GM12878 (cell line): ENCODE data around the gene TSFM.

Experiments
- EZH2 ChIP-seq: IDR thresholded peaks from 2 replicates; pipeline ENCODE4 v1.6.1; 2012; ENCODE audit warnings: low read depth, mild to moderate bottlenecking, control low read depth, inconsistent platforms, low read length, borderline replicate concordance; ENCODE audit not compliant: control insufficient read depth
- NFXL1 ChIP-seq: fragments of 450-650 bp; IDR thresholded peaks from 2 replicates; pipeline ENCODE4 v1.6.1; 2017; ENCODE audit warnings: antibody characterized with exemption, mild to moderate bottlenecking, borderline replicate concordance
- TCF12 ChIP-seq: IDR thresholded peaks from 2 replicates; pipeline ENCODE4 v1.6.1; 2011; ENCODE audit warnings: low read depth, mild to moderate bottlenecking, low read length

GRCh38 chr12:57735198-57735855, 47.3 kb upstream of the TSFM start:
- no peak for TF ChIP-seq TCF12
- no peak for TF ChIP-seq NFXL1
- TF ChIP-seq EZH2, result no peak
